B cell (primary cell): Measurements from ENCODE around the gene TCL1A. TPM values are rescaled to one million over a fixed set of nuclear protein-coding genes. Genes with fewer than 3 reads are reported as not detected.

ENCODE experiments used
- ATAC-seq: fragments of 200-7000 bp; cut with Tn5 transposase; one replicate; pipeline ENCODE4 v1.10.0; 2021; ENCODE audit warnings: low read depth, mild to moderate bottlenecking, moderate number of reproducible peaks, moderate library complexity
- CTCF ChIA-PET: fragments of 350-600 bp; sonication (Branson Sonifier 250); formaldehyde crosslinking; loops from one replicate; lab custom pipeline; 2021; ENCODE audit warnings: antibody characterized with exemption, inconsistent platforms; lab: Charles Lee
- POLR2A ChIA-PET: fragments of 350-600 bp; sonication (Branson Sonifier 250); formaldehyde crosslinking; loops from one replicate; lab custom pipeline; 2021; ENCODE audit warnings: antibody characterized with exemption; lab: Charles Lee
- DNase-seq: peaks from one replicate; pipeline ENCODE4 v3.0.0; 2013
- H2AFZ ChIP-seq: 2 replicates; pipeline ENCODE4 v1.6.1; 2012; ENCODE audit warnings: mild to moderate bottlenecking, low read depth, low read length; ENCODE audit not compliant: insufficient read depth, poor library complexity, severe bottlenecking
- H3K27ac ChIP-seq, 2 donors: 1 replicate in 1 of 2; 2 replicates in 1 of 2; pipeline ENCODE4 v1.5.1; 2012 to 2013; ENCODE audit warnings: low read length in 2 of 2, mild to moderate bottlenecking in 2 of 2, moderate library complexity in 1 of 2
- H3K27me3 ChIP-seq, 4 experiments: fragments of 200-600 bp in 1 of 4; sonication (generic) in 1 of 4; replicated peaks in 1 of 4; 1 replicate in 2 of 4; 2 replicates in 2 of 4; pipeline versions ENCODE4 v1.6.1 to v1.7.0; 2013 to 2016; ENCODE audit warnings: low read length in 3 of 4, mild to moderate bottlenecking in 2 of 4, mixed read lengths in 1 of 4, moderate library complexity in 1 of 4; ENCODE audit not compliant: insufficient read depth in 4 of 4, control insufficient read depth in 3 of 4; ENCODE audit errors: control extremely low read depth in 1 of 4
- H3K36me3 ChIP-seq, 2 experiments: replicated peaks in 1 of 2; 1 replicate in 1 of 2; 2 replicates in 1 of 2; pipeline versions ENCODE4 v1.6.1 to v1.7.1; 2013; ENCODE audit warnings: low read length in 1 of 2; ENCODE audit not compliant: insufficient read depth in 2 of 2, control insufficient read depth in 1 of 2; ENCODE audit errors: control extremely low read depth in 1 of 2, extremely low read depth in 1 of 2
- H3K4me1 ChIP-seq, 2 donors: fragments of 200-600 bp in 1 of 2; sonication (generic) in 1 of 2; 1 replicate in 1 of 2; 2 replicates in 1 of 2; pipeline versions ENCODE4 v1.5.1 to v1.6.1; 2013 to 2017; ENCODE audit warnings: low read length in 2 of 2; ENCODE audit not compliant: control insufficient read depth in 2 of 2, insufficient read depth in 2 of 2
- H3K4me2 ChIP-seq: replicated peaks from 2 replicates; pipeline ENCODE3; 2012; ENCODE audit warnings: mild to moderate bottlenecking, low read depth, low read length; ENCODE audit not compliant: poor library complexity, severe bottlenecking
- H3K4me3 ChIP-seq, 5 experiments: fragments of 200-600 bp in 1 of 5; sonication (generic) in 1 of 5; 1 replicate in 3 of 5; 2 replicates in 2 of 5; pipeline versions ENCODE4 v1.5.1 to v1.7.0; 2011 to 2016; ENCODE audit warnings: low read length in 4 of 5, mild to moderate bottlenecking in 4 of 5, low read depth in 2 of 5, control low read depth in 1 of 5, moderate library complexity in 1 of 5; ENCODE audit not compliant: insufficient read depth in 1 of 5; ENCODE audit errors: control extremely low read depth in 1 of 5, extremely low read depth in 1 of 5
- H3K79me2 ChIP-seq: fragments of 200-600 bp; sonication (generic); one replicate; pipeline ENCODE4 v1.6.0; 2016; ENCODE audit warnings: low read length; ENCODE audit not compliant: control insufficient read depth, insufficient read depth
- H3K9ac ChIP-seq: fragments of 200-600 bp; sonication (generic); 2 replicates; pipeline ENCODE4 v1.6.1; 2017; ENCODE audit warnings: mild to moderate bottlenecking, low read length, moderate library complexity
- H3K9me3 ChIP-seq, 3 donors: one replicate each; pipeline versions ENCODE4 v1.6.1 to v1.7.1; 2013; ENCODE audit warnings: low read length in 2 of 3; ENCODE audit not compliant: control insufficient read depth in 2 of 3, insufficient read depth in 1 of 3; ENCODE audit errors: control extremely low read depth in 1 of 3
- H4K20me1 ChIP-seq: 2 replicates; pipeline ENCODE4 v1.6.0; 2012; ENCODE audit warnings: mild to moderate bottlenecking, low read length; ENCODE audit not compliant: insufficient read depth, control insufficient read depth, poor library complexity, severe bottlenecking
- H3K27ac Mint-ChIP-seq: one replicate; pipeline ENCODE4 v1.8.0; 2021; ENCODE audit warnings: mixed read lengths
- H3K27me3 Mint-ChIP-seq: one replicate; pipeline ENCODE4 v1.8.0; 2021; ENCODE audit warnings: mixed read lengths
- H3K4me1 Mint-ChIP-seq: one replicate; pipeline ENCODE4 v1.8.0; 2021; ENCODE audit warnings: mixed read lengths
- H3K4me3 Mint-ChIP-seq: one replicate; pipeline ENCODE4 v1.8.0; 2021; ENCODE audit warnings: mixed read lengths
- H3K9me3 Mint-ChIP-seq: one replicate; pipeline ENCODE4 v1.8.0; 2022; ENCODE audit warnings: mixed read lengths; ENCODE audit not compliant: insufficient read depth
- CTCF ChIP-seq: fragments of 200-600 bp; IDR thresholded peaks from one replicate; pipeline ENCODE4 v1.8.0; 2022; ENCODE audit warnings: antibody characterized with exemption, mild to moderate bottlenecking
- EZH2 ChIP-seq: IDR thresholded peaks from 2 replicates; pipeline ENCODE4 v1.6.1; 2012; ENCODE audit warnings: borderline replicate concordance, low read depth, mild to moderate bottlenecking, moderate library complexity, low read length; ENCODE audit not compliant: insufficient read depth, poor library complexity, severe bottlenecking
- WGBS: methylation state at CpG from one replicate; pipeline ENCODE4 v1.1.5; 2013; ENCODE audit warnings: missing lambda C conversion rate; ENCODE audit not compliant: insufficient coverage; 5-methylcytosine and 5-hydroxymethylcytosine counted together
- intact Hi-C: fragments of 100-400 bp; cut with micrococcal nuclease; formaldehyde crosslinking; loops from one replicate; pipeline ENCODE4 v1.10.0; 2022
- polyA plus RNA-seq: library from polyadenylated mRNA; depleted of rRNA; stranded (reverse); fragments of >200 nt; gene quantifications from 2 replicates; pipeline ENCODE4 v1.2.3, GENCODE V29; 2012
- total RNA-seq, 2 donors: library from RNA; stranded (reverse); fragments of 120-200 nt in 1 of 2; gene quantifications; 1 replicate in 1 of 2; 2 replicates in 1 of 2; pipeline versions ENCODE4 v1.2.3 to v1.2.4, GENCODE V29; 2013 to 2022

Gene TCL1A
- total and polyA plus RNA-seq, 2 donors (not counting 1 experiment from before 2014, with no cell fraction given) = 272 to 770 TPM

- Mint-ChIP-seq H3K27me3 (peaks cover 24% of the 10 kb centered on the region), H3K4me3 (no peak overlapping the region), H3K9me3 (no peaks in the 10 kb centered on the region), H3K4me1 (peaks cover 62% of the 10 kb centered on the region), H3K27ac (no peak overlapping the region)
- peak overlapping the region; percentile 39 for H3K4me2 ChIP-seq
- H3K79me2 ChIP-seq = no peaks in the 10 kb centered on the region
- H2AFZ ChIP-seq = no peak overlapping the region
- peaks cover 0 to 7% (median 0%) of the 10 kb centered on the region in 3 donors for H3K9me3 ChIP-seq
- no peak overlapping the region for H3K9ac ChIP-seq
- ChIA-PET POLR2A (no interaction called here), CTCF (interaction anchor here (0.6 to 1.9 kb wide), 7 partner anchors 14 to 157 kb away, joined by 3 to 10 read pairs (median 3); no protein-coding TSS in a partner anchor)
- intact Hi-C loops = no loop called here
- H3K27ac ChIP-seq = no peak overlapping the region
- no peak for TF ChIP-seq CTCF
- no peak for TF ChIP-seq EZH2
- H3K36me3 ChIP-seq = no peaks in the 10 kb centered on the region
- H3K27me3 ChIP-seq = no peaks in the 10 kb centered on the region
- 86% methylated on average over 1 of the region's 4 CpGs for WGBS
- no peak for ATAC-seq
- peaks cover 43 to 62% of the 10 kb centered on the region in 2 donors for H3K4me1 ChIP-seq
- DNase-seq = no peak
- H4K20me1 ChIP-seq = no peaks in the 10 kb centered on the region
- no peak overlapping the region for H3K4me3 ChIP-seq
Observed at GRCh38 chr14:95679148-95679815, 34.6 kb downstream of the TCL1A start.

GRCh38 chr14:95677179-95677835, 36.6 kb downstream of the TCL1A start:
- peak overlapping the region; percentile 23 for H3K4me2 ChIP-seq
- no peaks in the 10 kb centered on the region for H3K79me2 ChIP-seq
- H2AFZ ChIP-seq = no peak overlapping the region
- Mint-ChIP-seq H3K4me3 (no peak overlapping the region), H3K4me1 (peaks cover 47% of the 10 kb centered on the region), H3K27me3 (peaks cover 16% of the 10 kb centered on the region), H3K9me3 (no peaks in the 10 kb centered on the region), H3K27ac (no peak overlapping the region)
- H3K27me3 ChIP-seq = no peaks in the 10 kb centered on the region
- intact Hi-C loops = no loop called here
- H4K20me1 ChIP-seq = no peaks in the 10 kb centered on the region
- DNase-seq (no peak), ATAC-seq (no peak)
- peaks cover 36 to 47% of the 10 kb centered on the region in 2 donors for H3K4me1 ChIP-seq
- H3K9me3 ChIP-seq = peaks cover 0 to 7% (median 0%) of the 10 kb centered on the region in 3 donors
- no peak overlapping the region for H3K4me3 ChIP-seq
- H3K27ac ChIP-seq = no peak overlapping the region
- POLR2A ChIA-PET = no interaction called here
- TF ChIP-seq CTCF (no peak), EZH2 (no peak)
- CTCF ChIA-PET = interaction anchor here (1.0 kb wide), 1 partner anchor 96 kb away, joined by 3 read pairs; no protein-coding TSS in a partner anchor
- no peak overlapping the region for H3K9ac ChIP-seq
- WGBS = no CpG with 5 or more reads among the region's 4 CpGs
- H3K36me3 ChIP-seq = no peaks in the 10 kb centered on the region
